GM19395 (cell line): ENCODE results near the gene TLCD5.

ENCODE experiments used
- ATAC-seq: cut with Tn5 transposase; IDR thresholded peaks from one replicate; pipeline ENCODE4 v1.9.1; 2021; ENCODE audit warnings: mild to moderate bottlenecking, moderate library complexity; ENCODE audit not compliant: unreplicated experiment

TLCD5 gene

GRCh38 chr11:120375076-120375475 is 50.0 kb downstream of the TLCD5 start:
- ATAC-seq = no peak

DNA sequence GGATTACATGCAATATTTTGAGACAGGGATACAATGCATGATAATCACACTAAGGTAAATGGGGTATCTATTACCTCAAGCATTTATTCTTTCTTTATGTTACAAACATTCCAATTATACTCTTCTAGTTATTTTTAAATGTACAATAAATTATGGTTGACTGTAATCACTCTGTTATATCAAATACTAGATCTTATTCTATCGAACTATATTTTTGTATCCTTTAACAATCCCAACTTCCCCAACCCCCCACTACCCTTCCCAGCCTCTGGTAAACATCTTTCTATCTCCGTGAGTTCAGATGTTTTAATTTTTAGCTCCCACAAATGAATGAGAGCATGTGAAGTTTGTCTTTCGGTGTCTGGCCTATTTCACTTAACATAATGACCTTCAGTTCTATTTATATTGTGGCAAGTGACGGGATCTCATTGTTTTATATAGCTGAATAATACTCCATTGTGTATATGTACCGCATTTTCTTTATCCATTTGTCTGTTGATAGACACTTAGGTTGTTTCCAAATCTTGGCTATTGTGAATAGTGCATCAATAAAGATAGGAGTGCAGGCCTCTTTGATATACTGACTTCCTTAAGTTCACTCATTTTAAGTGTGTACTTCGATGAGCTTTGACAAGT is 51.6 kb downstream of the TLCD5 start:
- ATAC-seq = no peak

DNA sequence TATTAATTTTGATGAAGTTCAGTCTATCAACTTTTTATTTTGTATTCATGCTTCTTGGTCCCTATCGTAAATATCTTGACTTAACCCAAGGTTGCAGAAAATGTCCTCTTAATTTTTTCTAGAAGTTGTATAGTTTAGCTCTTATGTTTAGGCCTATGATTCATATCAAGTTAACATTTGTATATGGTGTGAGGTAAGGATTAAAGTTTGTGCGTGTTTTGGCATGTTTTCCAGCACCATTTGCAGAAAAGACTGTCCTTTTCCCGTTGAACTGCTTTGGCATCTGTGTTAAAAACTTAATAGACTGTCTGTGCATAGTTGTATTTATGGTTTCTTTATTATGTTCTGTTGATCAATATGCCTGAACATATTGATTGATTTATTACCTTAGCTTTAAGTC is 53.4 kb downstream of the TLCD5 start:
- ATAC-seq = no peak

- ATAC-seq = no peak
Measured at GRCh38 chr11:120381401-120381800, 56.3 kb downstream of the TLCD5 start.
